Measurements from ENCODE around the gene NPFFR1. TPM values are rescaled to one million over a fixed set of nuclear protein-coding genes. Genes with fewer than 3 reads are reported as not detected.

The NPFFR1 gene
- total RNA-seq, 2 experiments from 2014 or later: not detected

- POLR2A ChIA-PET: interaction anchor here (0.6 to 1.3 kb wide), 2 partner anchors 59 to 61 kb away, joined by 3 read pairs; no protein-coding TSS in a partner anchor
- no peak for DNase-seq (ENCODE audit: low spot score)
Observed at GRCh38 chr10:70323697-70324338, 40.0 kb upstream of the NPFFR1 start.

GRCh38 chr10:70323138-70323696 is 39.4 kb upstream of the NPFFR1 start:
- ChIA-PET POLR2A (interaction anchor here (0.6 kb wide), 1 partner anchor 59 kb away, joined by 3 read pairs; no protein-coding TSS in a partner anchor), CTCF (ENCODE audit: unreplicated experiment) (interaction anchor here (0.5 kb wide), 1 partner anchor 1996 kb away, joined by 12 read pairs; no protein-coding TSS in a partner anchor)
- no peaks in the 10 kb centered on the region for H3K9me2 ChIP-seq (ENCODE audit: insufficient read depth, low read length)
- H3K9me3 ChIP-seq (ENCODE audit: low read length): no peaks in the 10 kb centered on the region
- no peak for TF ChIP-seq EZH2phosphoT487 (IDR thresholded peaks at IDR 0.05; ENCODE audit: borderline replicate concordance, low read depth, low read length)
- no peak for TF ChIP-seq CTCF (conservative IDR thresholded peaks at IDR 0.05; ENCODE audit: low read length)
- no peaks in the 10 kb centered on the region for H4K20me1 ChIP-seq (ENCODE audit: insufficient read depth, low read length)
- H3K4me2 ChIP-seq (ENCODE audit: low read length): peak overlapping the region; percentile 67
- peak overlapping the region; percentile 17; the same call in 1 of the 2 replicates for H2AFZ ChIP-seq (ENCODE audit: low read length)
- no peaks in the 10 kb centered on the region for H3K79me2 ChIP-seq (ENCODE audit: insufficient read depth, low read depth, low read length)
- DNase-seq (ENCODE audit: low spot score): peak; percentile 64
- no TSS peak for BruUV-seq (replicated peaks)
- intact Hi-C loops (cut with micrococcal nuclease; ENCODE audit: unreplicated experiment): no loop called here
- H3K4me1 ChIP-seq (ENCODE audit: insufficient read depth, low read length, poor library complexity, severe bottlenecking): peaks cover 79% of the 10 kb centered on the region
- peak overlapping the region; percentile 11 for H3K4me3 ChIP-seq (ENCODE audit: low read depth, low read length, poor library complexity, severe bottlenecking)
- H3K27ac ChIP-seq (ENCODE audit: low read depth, low read length, poor library complexity, severe bottlenecking): peak overlapping the region; percentile 75
- H3K36me3 ChIP-seq (ENCODE audit: insufficient read depth, low read length): no peaks in the 10 kb centered on the region

More at GRCh38 chr10:70323697-70324338, 40.0 kb upstream of the NPFFR1 start:
- CTCF ChIA-PET (ENCODE audit: unreplicated experiment): interaction anchor here (0.5 kb wide), 1 partner anchor 73 kb away, joined by 3 read pairs; no protein-coding TSS in a partner anchor
- Histone ChIP-seq H3K9me2 (ENCODE audit: insufficient read depth, low read length) (no peaks in the 10 kb centered on the region), H2AFZ (ENCODE audit: low read length) (0 out of 2 replicates have a peak overlapping the region, but pooled peaks have one; percentile 17), H3K9me3 (ENCODE audit: low read length) (no peaks in the 10 kb centered on the region), H3K4me2 (ENCODE audit: low read length) (peak overlapping the region; percentile 67), H3K36me3 (ENCODE audit: insufficient read depth, low read length) (no peaks in the 10 kb centered on the region), H3K4me1 (ENCODE audit: insufficient read depth, low read length, poor library complexity, severe bottlenecking) (peaks cover 78% of the 10 kb centered on the region), H3K4me3 (ENCODE audit: low read depth, low read length, poor library complexity, severe bottlenecking) (peak overlapping the region; percentile 11), H3K27ac (ENCODE audit: low read depth, low read length, poor library complexity, severe bottlenecking) (peak overlapping the region; percentile 75), H3K79me2 (ENCODE audit: insufficient read depth, low read depth, low read length) (no peaks in the 10 kb centered on the region), H4K20me1 (ENCODE audit: insufficient read depth, low read length) (no peaks in the 10 kb centered on the region)
- intact Hi-C loops (cut with micrococcal nuclease; ENCODE audit: unreplicated experiment): loop anchor here (2.0 kb wide), 1 partner anchor 31 kb away; no protein-coding TSS in a partner anchor
- no TSS peak for BruUV-seq (replicated peaks)
- no peak for TF ChIP-seq EZH2phosphoT487 (IDR thresholded peaks at IDR 0.05; ENCODE audit: borderline replicate concordance, low read depth, low read length)
- peak; percentile 37 for TF ChIP-seq CTCF (conservative IDR thresholded peaks at IDR 0.05; ENCODE audit: low read length)
